B cell (primary cell): ENCODE measurements around the gene SCNN1B. TPM values are rescaled to one million over a fixed set of nuclear protein-coding genes. Genes with fewer than 3 reads are reported as not detected.

Experiments used
- ATAC-seq: fragments of 200-7000 bp; cut with Tn5 transposase; one replicate; pipeline ENCODE4 v1.10.0; 2021; ENCODE audit warnings: low read depth, mild to moderate bottlenecking, moderate number of reproducible peaks, moderate library complexity
- CTCF ChIA-PET: fragments of 350-600 bp; sonication (Branson Sonifier 250); formaldehyde crosslinking; loops from one replicate; lab custom pipeline; 2021; ENCODE audit warnings: antibody characterized with exemption, inconsistent platforms; lab: Charles Lee
- POLR2A ChIA-PET: fragments of 350-600 bp; sonication (Branson Sonifier 250); formaldehyde crosslinking; loops from one replicate; lab custom pipeline; 2021; ENCODE audit warnings: antibody characterized with exemption; lab: Charles Lee
- DNase-seq: peaks from one replicate; pipeline ENCODE4 v3.0.0; 2013
- H2AFZ ChIP-seq: 2 replicates; pipeline ENCODE4 v1.6.1; 2012; ENCODE audit warnings: mild to moderate bottlenecking, low read depth, low read length; ENCODE audit not compliant: insufficient read depth, poor library complexity, severe bottlenecking
- H3K27ac ChIP-seq, 2 donors: 1 replicate in 1 of 2; 2 replicates in 1 of 2; pipeline ENCODE4 v1.5.1; 2012 to 2013; ENCODE audit warnings: low read length in 2 of 2, mild to moderate bottlenecking in 2 of 2, moderate library complexity in 1 of 2
- H3K27me3 ChIP-seq, 4 experiments: fragments of 200-600 bp in 1 of 4; sonication (generic) in 1 of 4; replicated peaks in 1 of 4; 1 replicate in 2 of 4; 2 replicates in 2 of 4; pipeline versions ENCODE4 v1.6.1 to v1.7.0; 2013 to 2016; ENCODE audit warnings: low read length in 3 of 4, mild to moderate bottlenecking in 2 of 4, mixed read lengths in 1 of 4, moderate library complexity in 1 of 4; ENCODE audit not compliant: insufficient read depth in 4 of 4, control insufficient read depth in 3 of 4; ENCODE audit errors: control extremely low read depth in 1 of 4
- H3K36me3 ChIP-seq, 2 experiments: replicated peaks in 1 of 2; 1 replicate in 1 of 2; 2 replicates in 1 of 2; pipeline versions ENCODE4 v1.6.1 to v1.7.1; 2013; ENCODE audit warnings: low read length in 1 of 2; ENCODE audit not compliant: insufficient read depth in 2 of 2, control insufficient read depth in 1 of 2; ENCODE audit errors: control extremely low read depth in 1 of 2, extremely low read depth in 1 of 2
- H3K4me1 ChIP-seq, 2 donors: fragments of 200-600 bp in 1 of 2; sonication (generic) in 1 of 2; 1 replicate in 1 of 2; 2 replicates in 1 of 2; pipeline versions ENCODE4 v1.5.1 to v1.6.1; 2013 to 2017; ENCODE audit warnings: low read length in 2 of 2; ENCODE audit not compliant: control insufficient read depth in 2 of 2, insufficient read depth in 2 of 2
- H3K4me2 ChIP-seq: replicated peaks from 2 replicates; pipeline ENCODE3; 2012; ENCODE audit warnings: mild to moderate bottlenecking, low read depth, low read length; ENCODE audit not compliant: poor library complexity, severe bottlenecking
- H3K4me3 ChIP-seq, 5 experiments: fragments of 200-600 bp in 1 of 5; sonication (generic) in 1 of 5; 1 replicate in 3 of 5; 2 replicates in 2 of 5; pipeline versions ENCODE4 v1.5.1 to v1.7.0; 2011 to 2016; ENCODE audit warnings: low read length in 4 of 5, mild to moderate bottlenecking in 4 of 5, low read depth in 2 of 5, control low read depth in 1 of 5, moderate library complexity in 1 of 5; ENCODE audit not compliant: insufficient read depth in 1 of 5; ENCODE audit errors: control extremely low read depth in 1 of 5, extremely low read depth in 1 of 5
- H3K79me2 ChIP-seq: fragments of 200-600 bp; sonication (generic); one replicate; pipeline ENCODE4 v1.6.0; 2016; ENCODE audit warnings: low read length; ENCODE audit not compliant: control insufficient read depth, insufficient read depth
- H3K9ac ChIP-seq: fragments of 200-600 bp; sonication (generic); 2 replicates; pipeline ENCODE4 v1.6.1; 2017; ENCODE audit warnings: mild to moderate bottlenecking, low read length, moderate library complexity
- H3K9me3 ChIP-seq, 3 donors: one replicate each; pipeline versions ENCODE4 v1.6.1 to v1.7.1; 2013; ENCODE audit warnings: low read length in 2 of 3; ENCODE audit not compliant: control insufficient read depth in 2 of 3, insufficient read depth in 1 of 3; ENCODE audit errors: control extremely low read depth in 1 of 3
- H4K20me1 ChIP-seq: 2 replicates; pipeline ENCODE4 v1.6.0; 2012; ENCODE audit warnings: mild to moderate bottlenecking, low read length; ENCODE audit not compliant: insufficient read depth, control insufficient read depth, poor library complexity, severe bottlenecking
- H3K27ac Mint-ChIP-seq: one replicate; pipeline ENCODE4 v1.8.0; 2021; ENCODE audit warnings: mixed read lengths
- H3K27me3 Mint-ChIP-seq: one replicate; pipeline ENCODE4 v1.8.0; 2021; ENCODE audit warnings: mixed read lengths
- H3K4me1 Mint-ChIP-seq: one replicate; pipeline ENCODE4 v1.8.0; 2021; ENCODE audit warnings: mixed read lengths
- H3K4me3 Mint-ChIP-seq: one replicate; pipeline ENCODE4 v1.8.0; 2021; ENCODE audit warnings: mixed read lengths
- H3K9me3 Mint-ChIP-seq: one replicate; pipeline ENCODE4 v1.8.0; 2022; ENCODE audit warnings: mixed read lengths; ENCODE audit not compliant: insufficient read depth
- EZH2 ChIP-seq: IDR thresholded peaks from 2 replicates; pipeline ENCODE4 v1.6.1; 2012; ENCODE audit warnings: borderline replicate concordance, low read depth, mild to moderate bottlenecking, moderate library complexity, low read length; ENCODE audit not compliant: insufficient read depth, poor library complexity, severe bottlenecking
- WGBS: methylation state at CpG from one replicate; pipeline ENCODE4 v1.1.5; 2013; ENCODE audit warnings: missing lambda C conversion rate; ENCODE audit not compliant: insufficient coverage; 5-methylcytosine and 5-hydroxymethylcytosine counted together
- intact Hi-C: fragments of 100-400 bp; cut with micrococcal nuclease; formaldehyde crosslinking; loops from one replicate; pipeline ENCODE4 v1.10.0; 2022
- polyA plus RNA-seq: library from polyadenylated mRNA; depleted of rRNA; stranded (reverse); fragments of >200 nt; gene quantifications from 2 replicates; pipeline ENCODE4 v1.2.3, GENCODE V29; 2012
- total RNA-seq, 2 donors: library from RNA; stranded (reverse); fragments of 120-200 nt in 1 of 2; gene quantifications; 1 replicate in 1 of 2; 2 replicates in 1 of 2; pipeline versions ENCODE4 v1.2.3 to v1.2.4, GENCODE V29; 2013 to 2022
- TF ChIP-seq, protein P1 (sequence below): fragments of 200-600 bp; IDR thresholded peaks from one replicate; pipeline ENCODE4 v1.8.0; 2022; ENCODE audit warnings: antibody characterized with exemption, mild to moderate bottlenecking

Gene SCNN1B
- total and polyA plus RNA-seq, 2 donors (not counting 1 experiment from before 2014, with no cell fraction given): 0.30 TPM; not detected in 1

DNA sequence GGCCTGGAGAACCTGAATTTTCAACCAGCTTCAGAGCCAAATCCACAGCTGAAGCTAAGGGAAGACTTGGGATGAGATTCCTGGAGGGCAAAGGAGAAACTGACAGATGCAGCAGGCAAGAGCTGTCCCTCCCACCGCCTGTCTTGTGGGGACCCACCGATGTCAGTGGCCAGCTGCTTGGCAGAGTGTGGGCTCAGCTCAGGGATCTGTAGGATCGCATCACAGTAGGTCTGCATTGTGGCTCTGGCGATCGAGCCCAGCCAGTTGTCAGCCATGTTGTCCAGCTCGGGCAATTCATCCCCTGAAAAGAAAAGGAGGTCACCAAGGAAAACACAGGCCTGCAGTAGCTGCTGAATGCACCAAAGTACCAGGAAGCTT lies 90.1 kb downstream of the SCNN1B start:
- WGBS: over 99% methylated on average over 6 of the region's 6 CpGs
- intact Hi-C loops: no loop called here
- H3K4me1 Mint-ChIP-seq: no peaks in the 10 kb centered on the region
- no peaks in the 10 kb centered on the region for H3K27me3 ChIP-seq
- no peak overlapping the region for H3K4me3 Mint-ChIP-seq
- H3K27ac Mint-ChIP-seq: no peak overlapping the region
- H2AFZ ChIP-seq: no peak overlapping the region
- H3K4me1 ChIP-seq: no peaks in the 10 kb centered on the region
- TF ChIP-seq, protein P1, sequence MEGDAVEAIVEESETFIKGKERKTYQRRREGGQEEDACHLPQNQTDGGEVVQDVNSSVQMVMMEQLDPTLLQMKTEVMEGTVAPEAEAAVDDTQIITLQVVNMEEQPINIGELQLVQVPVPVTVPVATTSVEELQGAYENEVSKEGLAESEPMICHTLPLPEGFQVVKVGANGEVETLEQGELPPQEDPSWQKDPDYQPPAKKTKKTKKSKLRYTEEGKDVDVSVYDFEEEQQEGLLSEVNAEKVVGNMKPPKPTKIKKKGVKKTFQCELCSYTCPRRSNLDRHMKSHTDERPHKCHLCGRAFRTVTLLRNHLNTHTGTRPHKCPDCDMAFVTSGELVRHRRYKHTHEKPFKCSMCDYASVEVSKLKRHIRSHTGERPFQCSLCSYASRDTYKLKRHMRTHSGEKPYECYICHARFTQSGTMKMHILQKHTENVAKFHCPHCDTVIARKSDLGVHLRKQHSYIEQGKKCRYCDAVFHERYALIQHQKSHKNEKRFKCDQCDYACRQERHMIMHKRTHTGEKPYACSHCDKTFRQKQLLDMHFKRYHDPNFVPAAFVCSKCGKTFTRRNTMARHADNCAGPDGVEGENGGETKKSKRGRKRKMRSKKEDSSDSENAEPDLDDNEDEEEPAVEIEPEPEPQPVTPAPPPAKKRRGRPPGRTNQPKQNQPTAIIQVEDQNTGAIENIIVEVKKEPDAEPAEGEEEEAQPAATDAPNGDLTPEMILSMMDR: no peak
- TF ChIP-seq EZH2: no peak
- no peak overlapping the region for H3K4me2 ChIP-seq
- no peak for ATAC-seq
- H3K9ac ChIP-seq: no peak overlapping the region
- ChIA-PET POLR2A (no interaction called here), CTCF (no interaction called here)
- no peaks in the 10 kb centered on the region for H3K27me3 Mint-ChIP-seq
- no peaks in the 10 kb centered on the region for H3K79me2 ChIP-seq
- H3K27ac ChIP-seq: no peak overlapping the region
- no peaks in the 10 kb centered on the region for H3K9me3 Mint-ChIP-seq
- DNase-seq: no peak
- H3K36me3 ChIP-seq: peaks cover 0 to 47% of the 10 kb centered on the region in 2 experiments
- H4K20me1 ChIP-seq: no peaks in the 10 kb centered on the region
- H3K9me3 ChIP-seq: no peaks in the 10 kb centered on the region
- H3K4me3 ChIP-seq: no peak overlapping the region

DNA sequence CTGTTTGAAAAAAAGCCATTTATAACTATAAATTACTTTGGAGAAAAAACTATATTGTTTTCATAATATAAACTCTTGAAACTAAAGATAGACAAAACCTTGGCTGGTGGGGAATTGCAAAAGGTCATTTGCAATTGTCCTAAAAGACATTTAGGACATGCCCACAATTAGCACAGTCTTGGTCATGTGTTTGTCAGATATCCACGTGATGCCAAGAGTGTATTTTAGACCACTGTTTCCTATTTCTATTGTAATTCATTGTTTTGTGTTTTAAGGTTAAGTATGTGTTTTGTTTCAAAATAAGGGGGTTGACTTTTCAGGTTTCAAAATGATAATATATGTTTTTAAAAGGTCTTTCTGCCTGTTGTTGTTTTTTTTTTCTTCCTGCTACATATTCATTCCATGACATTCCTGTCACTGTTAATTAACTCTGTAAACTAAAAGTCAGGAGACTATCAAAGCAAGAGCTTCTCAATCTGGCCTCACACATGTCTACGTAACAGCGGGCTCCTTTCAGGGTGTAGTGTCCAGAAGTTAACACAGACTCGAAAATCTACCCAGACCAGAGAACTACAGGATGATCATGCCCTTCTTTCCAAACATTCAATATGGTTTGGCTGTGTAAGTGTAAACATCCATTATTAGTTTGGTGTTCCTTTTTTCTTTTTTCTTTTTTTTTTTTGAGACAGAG lies 92.2 kb downstream of the SCNN1B start:
- Histone ChIP-seq H3K27ac (no peak overlapping the region), H3K79me2 (no peaks in the 10 kb centered on the region), H3K27me3 (no peaks in the 10 kb centered on the region), H3K4me2 (no peak overlapping the region), H4K20me1 (no peaks in the 10 kb centered on the region), H3K4me3 (no peak overlapping the region), H3K4me1 (no peaks in the 10 kb centered on the region), H2AFZ (no peak overlapping the region), H3K9me3 (no peaks in the 10 kb centered on the region), H3K36me3 (peaks cover 0 to 59% of the 10 kb centered on the region in 2 experiments), H3K9ac (no peak overlapping the region)
- no peak for ATAC-seq
- TF ChIP-seq EZH2: no peak
- TF ChIP-seq, protein P1: no peak
- Mint-ChIP-seq H3K4me1 (no peaks in the 10 kb centered on the region), H3K27ac (no peak overlapping the region), H3K4me3 (no peak overlapping the region), H3K9me3 (no peaks in the 10 kb centered on the region), H3K27me3 (no peaks in the 10 kb centered on the region)
- intact Hi-C loops: no loop called here
- CTCF ChIA-PET: no interaction called here
- no CpG with 5 or more reads among the region's 4 CpGs for WGBS
- POLR2A ChIA-PET: no interaction called here
- no peak for DNase-seq
